H9 (cell line): ENCODE data around the gene KAZN. TPM values are rescaled to one million over a fixed set of nuclear protein-coding genes. Genes with fewer than 3 reads are reported as not detected.

Experiments
- DNase-seq: peaks from one replicate; pipeline ENCODE4 v3.0.0-alpha.2; 2017
- H2AFZ ChIP-seq: one replicate; pipeline ENCODE4 v1.6.1; 2013; ENCODE audit warnings: mild to moderate bottlenecking, low read length, control low read depth, moderate library complexity
- H2AK5ac ChIP-seq: 2 replicates; pipeline ENCODE4 v1.6.1; 2013; ENCODE audit warnings: low read length, control low read depth, mixed read lengths; ENCODE audit not compliant: insufficient read length
- H2BK120ac ChIP-seq: one replicate; pipeline ENCODE4 v1.6.1; 2013; ENCODE audit warnings: low read depth, mild to moderate bottlenecking, low read length, control low read depth, inconsistent platforms; ENCODE audit not compliant: poor library complexity, severe bottlenecking
- H2BK12ac ChIP-seq: 2 replicates; pipeline ENCODE4 v1.6.1; 2013; ENCODE audit warnings: low read length, control low read depth, mixed read lengths, low read depth; ENCODE audit not compliant: insufficient read length
- H2BK15ac ChIP-seq: 2 replicates; pipeline ENCODE4 v1.6.1; 2013; ENCODE audit warnings: low read depth, low read length, control low read depth
- H2BK20ac ChIP-seq: one replicate; pipeline ENCODE4 v1.6.1; 2013; ENCODE audit warnings: low read depth, mild to moderate bottlenecking, low read length, control low read depth, inconsistent platforms; ENCODE audit not compliant: poor library complexity, severe bottlenecking
- H2BK5ac ChIP-seq: 2 replicates; pipeline ENCODE4 v1.6.1; 2013; ENCODE audit warnings: low read length, control low read depth, mixed read lengths; ENCODE audit not compliant: insufficient read length
- H3K14ac ChIP-seq: 2 replicates; pipeline ENCODE4 v1.6.1; 2013; ENCODE audit warnings: low read length, control low read depth; ENCODE audit not compliant: insufficient read depth
- H3K18ac ChIP-seq: 2 replicates; pipeline ENCODE4 v1.6.1; 2013; ENCODE audit warnings: low read depth, mild to moderate bottlenecking, mixed read lengths, low read length, control low read depth; ENCODE audit not compliant: insufficient read length
- H3K23ac ChIP-seq: 2 replicates; pipeline ENCODE4 v1.6.1; 2013; ENCODE audit warnings: low read length, control low read depth, mixed read lengths, low read depth; ENCODE audit not compliant: insufficient read length
- H3K23me2 ChIP-seq: 2 replicates; pipeline ENCODE4 v1.6.1; 2013; ENCODE audit warnings: low read depth, mild to moderate bottlenecking, mixed read lengths, low read length, control low read depth; ENCODE audit not compliant: insufficient read length, poor library complexity, severe bottlenecking
- H3K27ac ChIP-seq: 2 replicates; pipeline ENCODE4 v1.5.1; 2013; ENCODE audit warnings: low read length, control low read depth, mixed read lengths, low read depth; ENCODE audit not compliant: insufficient read length
- H3K27me3 ChIP-seq: 2 replicates; pipeline ENCODE4 v1.6.1; 2013; ENCODE audit warnings: low read length, control low read depth, inconsistent platforms; ENCODE audit not compliant: insufficient read depth
- H3K4ac ChIP-seq: 2 replicates; pipeline ENCODE4 v1.6.1; 2013; ENCODE audit warnings: low read depth, mild to moderate bottlenecking, control low read depth, inconsistent platforms, low read length, moderate library complexity
- H3K4me1 ChIP-seq: 2 replicates; pipeline ENCODE4 v1.6.1; 2013; ENCODE audit warnings: low read length, control low read depth, inconsistent platforms; ENCODE audit not compliant: insufficient read depth
- H3K4me2 ChIP-seq: 2 replicates; pipeline ENCODE4 v1.6.1; 2013; ENCODE audit warnings: low read length, control low read depth, mixed read lengths; ENCODE audit not compliant: insufficient read length, insufficient read depth
- H3K56ac ChIP-seq: 2 replicates; pipeline ENCODE4 v1.6.1; 2013; ENCODE audit warnings: low read depth, mild to moderate bottlenecking, mixed read lengths, low read length, control low read depth; ENCODE audit not compliant: insufficient read length
- H3K79me1 ChIP-seq: 2 replicates; pipeline ENCODE4 v1.6.1; 2013; ENCODE audit warnings: low read depth, mild to moderate bottlenecking, moderate library complexity, low read length, control low read depth, inconsistent platforms; ENCODE audit not compliant: insufficient read depth, poor library complexity, severe bottlenecking
- H3K79me2 ChIP-seq: 2 replicates; pipeline ENCODE4 v1.6.1; 2013; ENCODE audit warnings: low read length, control low read depth, inconsistent platforms; ENCODE audit not compliant: insufficient read depth
- H3K9ac ChIP-seq: 2 replicates; pipeline ENCODE4 v1.6.1; 2013; ENCODE audit warnings: low read length, control low read depth, mixed read lengths; ENCODE audit not compliant: insufficient read length; ENCODE audit errors: extremely low read depth
- H3K9me3 ChIP-seq: one replicate; pipeline ENCODE4 v1.6.1; 2013; ENCODE audit warnings: low read depth, low read length, inconsistent platforms; ENCODE audit not compliant: control insufficient read depth
- H3T11ph ChIP-seq: one replicate; pipeline ENCODE4 v1.6.1; 2013; ENCODE audit warnings: mild to moderate bottlenecking, low read length, control low read depth, inconsistent platforms
- H4K20me1 ChIP-seq: one replicate; pipeline ENCODE4 v1.6.1; 2013; ENCODE audit not compliant: control insufficient read depth, insufficient read length, insufficient read depth
- H4K5ac ChIP-seq: 2 replicates; pipeline ENCODE4 v1.6.1; 2013; ENCODE audit warnings: low read depth, mild to moderate bottlenecking, mixed read lengths, low read length, control low read depth; ENCODE audit not compliant: insufficient read length
- H4K8ac ChIP-seq: replicated peaks from 2 replicates; pipeline ENCODE4 v1.6.1; 2013; ENCODE audit warnings: low read length, control low read depth, mixed read lengths, low read depth; ENCODE audit not compliant: insufficient read length
- H4K91ac ChIP-seq: 2 replicates; pipeline ENCODE4 v1.6.1; 2013; ENCODE audit warnings: low read depth, mild to moderate bottlenecking, moderate library complexity, mixed read lengths, low read length, control low read depth; ENCODE audit not compliant: insufficient read length
- H3K27ac Mint-ChIP-seq, 3 experiments: 2 replicates in 2 of 3; 3 replicates in 1 of 3; pipeline ENCODE4 v1.8.0; 2020 to 2021; ENCODE audit warnings: mixed read lengths in 3 of 3, mild to moderate bottlenecking in 1 of 3, moderate library complexity in 1 of 3
- H3K27me3 Mint-ChIP-seq: 2 replicates; pipeline ENCODE4 v1.8.0; 2021; ENCODE audit warnings: low read depth, mild to moderate bottlenecking, moderate library complexity, mixed read lengths
- H3K36me3 Mint-ChIP-seq, 3 experiments: 2 replicates in 2 of 3; 3 replicates in 1 of 3; pipeline ENCODE4 v1.8.0; 2020 to 2021; ENCODE audit warnings: low read depth in 3 of 3, mixed read lengths in 3 of 3; ENCODE audit not compliant: insufficient read depth in 1 of 3
- H3K4me1 Mint-ChIP-seq, 2 experiments: 2 replicates each; pipeline ENCODE4 v1.8.0; 2020; ENCODE audit warnings: mixed read lengths in 2 of 2
- H3K4me3 Mint-ChIP-seq, 2 experiments: 2 replicates in 1 of 2; 3 replicates in 1 of 2; pipeline ENCODE4 v1.8.0; 2020 to 2021; ENCODE audit warnings: mild to moderate bottlenecking in 2 of 2, mixed read lengths in 2 of 2, moderate library complexity in 1 of 2
- H3K9me3 Mint-ChIP-seq, 2 experiments: 2 replicates in 1 of 2; 3 replicates in 1 of 2; pipeline ENCODE4 v1.8.0; 2020; ENCODE audit warnings: mild to moderate bottlenecking in 2 of 2, mixed read lengths in 2 of 2, moderate library complexity in 1 of 2
- CTCF ChIP-seq: fragments of 200-600 bp; sonication (generic); conservative IDR thresholded peaks from 3 replicates; pipeline ENCODE4 v1.8.0; 2021; ENCODE audit warnings: antibody characterized with exemption, mild to moderate bottlenecking
- WGBS: extraction: QIAGEN DNeasy Blood & Tissue Kit; methylation state at CpG from one replicate; pipeline ENCODE4 v1.1.7; 2013; ENCODE audit warnings: missing lambda C conversion rate, low lambda C conversion rate, mixed read lengths; ENCODE audit not compliant: insufficient read length; ENCODE audit errors: extremely low coverage; 5-methylcytosine and 5-hydroxymethylcytosine counted together
- total RNA-seq: library from RNA; stranded (reverse); gene quantifications from 2 replicates; pipeline ENCODE4 v1.2.1, GENCODE V29; 2021

The KAZN gene
- total RNA-seq, 1 experiment from 2014 or later = 7.6 TPM

- Histone ChIP-seq H3K14ac (no peak overlapping the region), H4K20me1 (no peaks in the 10 kb centered on the region), H2AFZ (no peak overlapping the region), H4K8ac (no peak overlapping the region), H3K18ac (no peak overlapping the region), H3K23ac (no peak overlapping the region), H3K79me2 (no peaks in the 10 kb centered on the region), H3T11ph (no peak overlapping the region), H3K27ac (no peak overlapping the region), H2BK120ac (no peak overlapping the region), H2BK15ac (no peak overlapping the region), H2BK12ac (no peak overlapping the region), H3K9ac (no peak overlapping the region), H2AK5ac (no peak overlapping the region), H3K4ac (no peak overlapping the region), H3K27me3 (no peaks in the 10 kb centered on the region), H4K91ac (no peak overlapping the region), H3K23me2 (no peaks in the 10 kb centered on the region), H3K4me1 (peaks cover 11% of the 10 kb centered on the region), H2BK20ac (no peak overlapping the region), H3K4me2 (no peak overlapping the region), H3K9me3 (no peaks in the 10 kb centered on the region), H3K79me1 (no peaks in the 10 kb centered on the region), H2BK5ac (no peak overlapping the region), H4K5ac (no peak overlapping the region), H3K56ac (no peak overlapping the region)
- no peak for DNase-seq
- WGBS = no CpG with 5 or more reads among the region's 6 CpGs
- peaks cover 0 to 5% (median 0%) of the 10 kb centered on the region in 3 experiments; a peak in 2 of 7 replicates for H3K36me3 Mint-ChIP-seq
- H3K4me3 Mint-ChIP-seq = no peak overlapping the region
- TF ChIP-seq CTCF = no peak
- peaks cover 57 to 59% of the 10 kb centered on the region in 2 experiments for H3K4me1 Mint-ChIP-seq
- peaks cover 1% of the 10 kb centered on the region for H3K27me3 Mint-ChIP-seq
- H3K27ac Mint-ChIP-seq = peak overlapping the region in 1 of 3 experiments; percentile 45; a peak in 2 of 7 replicates
- peaks cover 2 to 4% of the 10 kb centered on the region in 2 experiments; a peak in 2 of 5 replicates for H3K9me3 Mint-ChIP-seq
Measured at GRCh38 chr1:14756589-14757285, 158.3 kb downstream of the KAZN start.
